Suprapubic skin (tissue), 3 donors: Measurements from ENCODE around the gene MRAS.

Source experiments
- POLR2A ChIP-seq, 2 donors: fragments of 450-650 bp; IDR thresholded peaks; one replicate each; pipeline ENCODE4 v1.6.1; 2017; ENCODE audit warnings: antibody characterized with exemption in 2 of 2, mild to moderate bottlenecking in 2 of 2, moderate library complexity in 2 of 2
- TF ChIP-seq, protein P1 (sequence below), 2 donors: fragments of 200-600 bp in 1 of 2; fragments of 450-650 bp in 1 of 2; sonication (generic) in 1 of 2; IDR thresholded peaks; one replicate each; pipeline ENCODE4 v1.5.1; 2016 to 2019; ENCODE audit warnings: antibody characterized with exemption in 2 of 2, mild to moderate bottlenecking in 1 of 2, moderate library complexity in 1 of 2

DNA sequence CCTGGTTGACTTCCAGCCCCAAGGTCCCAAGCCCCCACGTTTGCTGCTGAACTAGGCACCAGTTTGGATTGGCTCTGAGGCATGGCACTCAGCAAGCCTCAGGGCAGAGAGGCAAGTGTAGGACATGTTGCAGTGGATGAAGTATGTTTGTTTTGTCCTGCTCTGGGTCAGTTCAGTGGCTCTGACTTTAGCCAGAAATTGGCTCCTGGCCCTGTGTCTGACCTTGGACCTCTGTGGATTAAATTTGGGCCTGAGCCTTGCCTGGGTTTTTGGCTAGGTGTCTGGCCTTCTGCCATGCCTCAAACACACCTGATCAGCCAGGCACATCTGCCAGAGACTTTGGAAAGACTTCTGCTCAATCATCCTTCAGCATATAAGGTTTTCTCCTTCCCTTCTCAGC is 3.6 kb upstream of the MRAS start:
- TF ChIP-seq, protein P1, sequence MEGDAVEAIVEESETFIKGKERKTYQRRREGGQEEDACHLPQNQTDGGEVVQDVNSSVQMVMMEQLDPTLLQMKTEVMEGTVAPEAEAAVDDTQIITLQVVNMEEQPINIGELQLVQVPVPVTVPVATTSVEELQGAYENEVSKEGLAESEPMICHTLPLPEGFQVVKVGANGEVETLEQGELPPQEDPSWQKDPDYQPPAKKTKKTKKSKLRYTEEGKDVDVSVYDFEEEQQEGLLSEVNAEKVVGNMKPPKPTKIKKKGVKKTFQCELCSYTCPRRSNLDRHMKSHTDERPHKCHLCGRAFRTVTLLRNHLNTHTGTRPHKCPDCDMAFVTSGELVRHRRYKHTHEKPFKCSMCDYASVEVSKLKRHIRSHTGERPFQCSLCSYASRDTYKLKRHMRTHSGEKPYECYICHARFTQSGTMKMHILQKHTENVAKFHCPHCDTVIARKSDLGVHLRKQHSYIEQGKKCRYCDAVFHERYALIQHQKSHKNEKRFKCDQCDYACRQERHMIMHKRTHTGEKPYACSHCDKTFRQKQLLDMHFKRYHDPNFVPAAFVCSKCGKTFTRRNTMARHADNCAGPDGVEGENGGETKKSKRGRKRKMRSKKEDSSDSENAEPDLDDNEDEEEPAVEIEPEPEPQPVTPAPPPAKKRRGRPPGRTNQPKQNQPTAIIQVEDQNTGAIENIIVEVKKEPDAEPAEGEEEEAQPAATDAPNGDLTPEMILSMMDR (IDR thresholded peaks at IDR 0.05), result no peak
- TF ChIP-seq POLR2A (IDR thresholded peaks at IDR 0.05), result no peak
